HepG2 (cell line): ENCODE results near the gene HNRNPA0. TPM values are rescaled to one million over a fixed set of nuclear protein-coding genes. Genes with fewer than 3 reads are reported as not detected.

ENCODE experiments used
- ATAC-seq: fragments of 200-7000 bp; cut with Tn5 transposase; 3 replicates; pipeline ENCODE4 v1.9.1; 2020; ENCODE audit warnings: mild to moderate bottlenecking, moderate library complexity
- BruUV-seq: library from RNA; stranded (reverse); fragments of 400-500 nt; replicated peaks from 2 replicates; lab custom pipeline; 2021; lab: Mats Ljungman, UMichigan
- CTCF ChIA-PET: fragments of 300-600 bp; formaldehyde crosslinking; extraction: SDS; loops from one replicate; lab custom pipeline; 2021; ENCODE audit warnings: low total read pairs, inconsistent platforms, low intra/inter-chr PET ratio; lab: Yijun Ruan, JAX
- POLR2A ChIA-PET: fragments of 350-600 bp; sonication (Branson Sonifier 250); formaldehyde crosslinking; loops from one replicate; lab custom pipeline; 2020; ENCODE audit warnings: antibody characterized with exemption, inconsistent platforms; lab: Yijun Ruan, JAX
- DNase-seq: peaks from one replicate; pipeline ENCODE4 v3.0.0-alpha.2; 2015; ENCODE audit warnings: low spot score
- FAIRE-seq: peaks from 3 replicates; lab custom pipeline; 2011; peaks lifted over from hg19 to GRCh38; lab: Jason Lieb, UNC
- H2AFZ ChIP-seq: one replicate; pipeline ENCODE4 v1.6.1; 2011; ENCODE audit warnings: low read length, inconsistent platforms
- H3K27ac ChIP-seq: fragments of 300-600 bp; 3 replicates; pipeline ENCODE4 v1.8.0; 2011; ENCODE audit warnings: mixed run types, mild to moderate bottlenecking, mixed read lengths, low read length, inconsistent platforms; ENCODE audit not compliant: insufficient read depth; ENCODE audit errors: extremely low read length
- H3K27me3 ChIP-seq, 2 experiments: fragments of 200-600 bp in 1 of 2; 2 replicates in 1 of 2; 3 replicates in 1 of 2; pipeline versions ENCODE4 v1.6.0 to v1.8.0; 2011; ENCODE audit warnings: low read length in 2 of 2, mild to moderate bottlenecking in 2 of 2, moderate library complexity in 2 of 2, inconsistent platforms in 1 of 2; ENCODE audit not compliant: insufficient read depth in 2 of 2, control insufficient read depth in 1 of 2
- H3K36me3 ChIP-seq, 2 experiments: fragments of 200-600 bp in 1 of 2; replicated peaks in 1 of 2; 2 replicates in 1 of 2; 3 replicates in 1 of 2; pipeline versions ENCODE4 v1.5.1 to v1.8.0; 2011; ENCODE audit warnings: low read length in 2 of 2, inconsistent platforms in 1 of 2; ENCODE audit not compliant: insufficient read depth in 2 of 2, control insufficient read depth in 1 of 2
- H3K4me1 ChIP-seq: 2 replicates; pipeline ENCODE4 v1.5.1; 2012; ENCODE audit warnings: low read length, inconsistent platforms; ENCODE audit not compliant: insufficient read depth
- H3K4me2 ChIP-seq: 2 replicates; pipeline ENCODE4 v1.6.0; 2011; ENCODE audit warnings: low read depth, low read length, inconsistent platforms
- H3K4me3 ChIP-seq, 3 experiments: fragments of 200-600 bp in 1 of 3; sonication (generic), shearing (Covaris generic) in 1 of 3; replicated peaks in 1 of 3; 2 replicates each; pipeline ENCODE4 v1.5.1; 2011 to 2016; ENCODE audit warnings: low read length in 3 of 3, inconsistent platforms in 2 of 3, low read depth in 2 of 3, mild to moderate bottlenecking in 2 of 3, control low read depth in 1 of 3, mixed read lengths in 1 of 3; ENCODE audit not compliant: insufficient read depth in 1 of 3
- H3K79me2 ChIP-seq: one replicate; pipeline ENCODE4 v1.6.1; 2011; ENCODE audit warnings: low read length, inconsistent platforms; ENCODE audit not compliant: insufficient read depth
- H3K9ac ChIP-seq: 2 replicates; pipeline ENCODE4 v1.6.0; 2011; ENCODE audit warnings: mild to moderate bottlenecking, low read depth, low read length, inconsistent platforms; ENCODE audit not compliant: insufficient read depth
- H3K9me3 ChIP-seq: 2 replicates; pipeline ENCODE4 v1.5.1; 2012; ENCODE audit warnings: mild to moderate bottlenecking, low read length
- H4K20me1 ChIP-seq: 2 replicates; pipeline ENCODE4 v1.6.0; 2011; ENCODE audit warnings: inconsistent platforms, mild to moderate bottlenecking, low read length, moderate library complexity; ENCODE audit not compliant: insufficient read depth
- CHD4 ChIP-seq: fragments of 200-600 bp; sonication (generic); IDR thresholded peaks from 2 replicates; pipeline ENCODE4 v1.7.0; 2017; ENCODE audit warnings: mild to moderate bottlenecking, low read length, borderline replicate concordance
- DNMT3B ChIP-seq: conservative IDR thresholded peaks from 2 replicates; pipeline ENCODE4 v1.6.1; 2016; ENCODE audit warnings: missing biosample characterization, control low read depth
- FOXP1 ChIP-seq, 2 experiments: fragments of 450-650 bp in 1 of 2; IDR thresholded peaks; 2 replicates each; pipeline ENCODE4 v1.6.1; 2017 to 2018; ENCODE audit warnings: antibody characterized with exemption in 1 of 2
- NFYB ChIP-seq: sonication (generic); formaldehyde crosslinking; IDR thresholded peaks from 2 replicates; pipeline ENCODE4 v1.4.0; 2020; ENCODE audit warnings: missing genetic modification reagents
- PHF8 ChIP-seq: sonication (generic); formaldehyde crosslinking; IDR thresholded peaks from 2 replicates; pipeline ENCODE4 v1.5.0; 2020; ENCODE audit warnings: missing genetic modification reagents
- RFXAP ChIP-seq: sonication (generic); formaldehyde crosslinking; IDR thresholded peaks from 2 replicates; pipeline ENCODE4 v1.4.0; 2020; ENCODE audit warnings: missing genetic modification reagents, borderline replicate concordance
- RXRA ChIP-seq: sonication (generic); formaldehyde crosslinking; IDR thresholded peaks from 2 replicates; pipeline ENCODE4 v1.5.1; 2020; ENCODE audit warnings: missing genetic modification reagents
- XRCC5 ChIP-seq: fragments of 200-400 bp; formaldehyde crosslinking; optimal IDR thresholded peaks from 2 replicates; pipeline ENCODE3; 2017; ENCODE audit warnings: mild to moderate bottlenecking, low read length
- ZNF160 ChIP-seq: sonication (generic); formaldehyde crosslinking; IDR thresholded peaks from 2 replicates; pipeline ENCODE4 v1.8.0; 2022; ENCODE audit warnings: mild to moderate bottlenecking, inconsistent platforms, missing genetic modification reagents
- ZNF44 ChIP-seq: sonication (generic); formaldehyde crosslinking; IDR thresholded peaks from 2 replicates; pipeline ENCODE4 v1.5.1; 2020; ENCODE audit warnings: mild to moderate bottlenecking, missing genetic modification reagents
- ZNF607 ChIP-seq: sonication (generic); formaldehyde crosslinking; IDR thresholded peaks from 2 replicates; pipeline ENCODE4 v1.5.1; 2020; ENCODE audit warnings: missing genetic modification reagents, mild to moderate bottlenecking, borderline replicate concordance
- ZNF83 ChIP-seq: sonication (generic); formaldehyde crosslinking; IDR thresholded peaks from 2 replicates; pipeline ENCODE4 v1.4.0; 2020; ENCODE audit warnings: missing genetic modification reagents, mild to moderate bottlenecking, borderline replicate concordance
- WGBS: methylation state at CpG from one replicate; pipeline ENCODE4 v1.1.6; 2017; ENCODE audit warnings: low lambda C conversion rate; 5-methylcytosine and 5-hydroxymethylcytosine counted together
- in situ Hi-C: cut with HindIII; loops from 2 replicates; pipeline ENCODE4 v1.10.0; 2017; ENCODE audit warnings: low pct_unique_long_range_greater_than_20kb; ENCODE audit not compliant: extremely low pct_ligation_motif_present
- intact Hi-C: fragments of 100-400 bp; cut with micrococcal nuclease; formaldehyde crosslinking; loops from one replicate; pipeline ENCODE4 v1.10.0; 2022; ENCODE audit not compliant: unreplicated experiment
- polyA plus RNA-seq, 8 experiments: library from polyadenylated mRNA; depleted of rRNA in 3 of 8; stranded (reverse) in 7 of 8; unstranded in 1 of 8; fragments of >200 nt; fragmentation: Illumina TruSeq in 4 of 8; extraction: Trizol in 4 of 8; gene quantifications; 2 replicates each; pipeline versions ENCODE4 v1.2.1 to v1.2.3, GENCODE V29; 2011 to 2016; ENCODE audit warnings: low read depth in 4 of 8, missing spikeins in 1 of 8, mixed read lengths in 1 of 8; ENCODE audit not compliant: insufficient read depth in 1 of 8
- total RNA-seq, 5 experiments: library from RNA; depleted of rRNA; stranded (reverse); fragments of >200 nt; fragmentation: Illumina TruSeq; extraction: Trizol; gene quantifications; 2 replicates each; pipeline ENCODE4 v1.2.3, GENCODE V29; 2016; ENCODE audit warnings: low read depth in 1 of 5
- TF ChIP-seq, protein P1 (sequence below): sonication (generic); formaldehyde crosslinking; IDR thresholded peaks from 2 replicates; pipeline ENCODE4 v1.5.0; 2020; ENCODE audit warnings: missing genetic modification reagents
- TF ChIP-seq, protein P2 (sequence below): IDR thresholded peaks from 2 replicates; pipeline ENCODE4 v1.6.1; 2016; ENCODE audit warnings: mild to moderate bottlenecking, missing biosample characterization, missing genetic modification reagents
- TF ChIP-seq, protein P3 (sequence below): sonication (generic); formaldehyde crosslinking; IDR thresholded peaks from 2 replicates; pipeline ENCODE4 v1.5.0; 2020; ENCODE audit warnings: missing genetic modification reagents

HNRNPA0 gene
- total and polyA plus RNA-seq, 2 of the 13 experiments (the other 11 are each of a cell fraction or from before 2014, with no cell fraction given): 9.0 to 12.9 TPM

GRCh38 chr5:137699336-137700281 lies 54.6 kb downstream of the HNRNPA0 start (continued):
- TF ChIP-seq ZNF83 (no peak), NFYB (no peak)

DNA sequence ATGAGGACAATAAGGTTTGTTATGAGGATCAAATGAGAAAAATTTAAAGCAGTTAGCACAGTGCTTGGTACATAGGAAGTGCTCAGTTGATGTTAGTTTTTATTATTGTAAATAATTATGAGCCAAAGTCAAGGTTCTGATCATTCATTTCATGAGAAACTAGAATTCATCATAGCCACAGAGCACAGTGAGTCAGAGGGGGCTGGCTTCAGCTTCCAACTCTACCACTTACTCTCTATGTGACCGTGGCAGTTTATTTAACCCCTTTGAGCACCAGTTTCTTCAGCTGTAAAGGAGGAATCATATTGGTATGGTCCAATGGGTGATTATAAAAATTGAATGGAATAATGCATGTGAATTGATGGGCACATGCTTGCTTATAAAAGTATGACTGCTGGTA lies 57.7 kb downstream of the HNRNPA0 start:
- no TSS peak for BruUV-seq

More for the DNA sequence above, 57.7 kb downstream of the HNRNPA0 start:
- CTCF ChIA-PET: no interaction called here
- Histone ChIP-seq H3K79me2 (no peaks in the 10 kb centered on the region), H3K27ac (no peak overlapping the region), H3K9me3 (no peaks in the 10 kb centered on the region), H3K4me1 (0 out of 2 replicates have a peak, but pooled peaks cover 7% of the 10 kb centered on the region), H3K4me2 (no peak overlapping the region), H4K20me1 (no peaks in the 10 kb centered on the region), H3K36me3 (no peaks in the 10 kb centered on the region), H3K27me3 (peaks cover 0 to 8% of the 10 kb centered on the region in 2 experiments; a peak in 1 of 5 replicates), H2AFZ (no peak overlapping the region), H3K4me3 (no peak overlapping the region), H3K9ac (no peak overlapping the region)
- in situ Hi-C loops (no loop called here), intact Hi-C loops (no loop called here)
- TF ChIP-seq FOXP1 (IDR thresholded peaks at IDR 0.05): no peak
- TF ChIP-seq FOXP1 (CRISPR knock-in tag; IDR thresholded peaks at IDR 0.05): no peak
- no peak for TF ChIP-seq CHD4
- no peak for TF ChIP-seq PHF8
- TF ChIP-seq RFXAP: no peak
- no peak for TF ChIP-seq ZNF607 (CRISPR knock-in tag)
- TF ChIP-seq ZNF44 (CRISPR knock-in tag): no peak
- no peak for TF ChIP-seq ZNF160 (CRISPR knock-in tag)
- no peak for TF ChIP-seq XRCC5
- TF ChIP-seq, protein P1, sequence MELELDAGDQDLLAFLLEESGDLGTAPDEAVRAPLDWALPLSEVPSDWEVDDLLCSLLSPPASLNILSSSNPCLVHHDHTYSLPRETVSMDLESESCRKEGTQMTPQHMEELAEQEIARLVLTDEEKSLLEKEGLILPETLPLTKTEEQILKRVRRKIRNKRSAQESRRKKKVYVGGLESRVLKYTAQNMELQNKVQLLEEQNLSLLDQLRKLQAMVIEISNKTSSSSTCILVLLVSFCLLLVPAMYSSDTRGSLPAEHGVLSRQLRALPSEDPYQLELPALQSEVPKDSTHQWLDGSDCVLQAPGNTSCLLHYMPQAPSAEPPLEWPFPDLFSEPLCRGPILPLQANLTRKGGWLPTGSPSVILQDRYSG: no peak
- no peak for TF ChIP-seq RXRA (CRISPR knock-in tag)
- TF ChIP-seq, protein P2, sequence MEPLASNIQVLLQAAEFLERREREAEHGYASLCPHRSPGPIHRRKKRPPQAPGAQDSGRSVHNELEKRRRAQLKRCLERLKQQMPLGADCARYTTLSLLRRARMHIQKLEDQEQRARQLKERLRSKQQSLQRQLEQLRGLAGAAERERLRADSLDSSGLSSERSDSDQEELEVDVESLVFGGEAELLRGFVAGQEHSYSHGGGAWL: no peak
- TF ChIP-seq DNMT3B: no peak
- TF ChIP-seq, protein P3, sequence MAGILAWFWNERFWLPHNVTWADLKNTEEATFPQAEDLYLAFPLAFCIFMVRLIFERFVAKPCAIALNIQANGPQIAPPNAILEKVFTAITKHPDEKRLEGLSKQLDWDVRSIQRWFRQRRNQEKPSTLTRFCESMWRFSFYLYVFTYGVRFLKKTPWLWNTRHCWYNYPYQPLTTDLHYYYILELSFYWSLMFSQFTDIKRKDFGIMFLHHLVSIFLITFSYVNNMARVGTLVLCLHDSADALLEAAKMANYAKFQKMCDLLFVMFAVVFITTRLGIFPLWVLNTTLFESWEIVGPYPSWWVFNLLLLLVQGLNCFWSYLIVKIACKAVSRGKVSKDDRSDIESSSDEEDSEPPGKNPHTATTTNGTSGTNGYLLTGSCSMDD (CRISPR knock-in tag): no peak
- FAIRE-seq (no peak), ATAC-seq (no peak), DNase-seq (no peak)
- POLR2A ChIA-PET: no interaction called here
- 0% methylated on average over 1 of the region's 1 CpG for WGBS
